ENCODE data around the gene NFIC.

- TF ChIP-seq POLR2AphosphoS5 (IDR thresholded peaks at IDR 0.05; ENCODE audit: low read depth, low read length) (no peak), SPI1 (IDR thresholded peaks at IDR 0.05; ENCODE audit: low read depth, low read length) (no peak), POLR2A (IDR thresholded peaks at IDR 0.05; ENCODE audit: low read depth, low read length) (no peak), TAF1 (IDR thresholded peaks at IDR 0.05; ENCODE audit: low read depth, low read length) (no peak), PAX5 (IDR thresholded peaks at IDR 0.05; ENCODE audit: insufficient read depth, low read length, severe bottlenecking) (no peak), POU2F2 (IDR thresholded peaks at IDR 0.05; ENCODE audit: low read depth, low read length) (no peak)
Observed at GRCh38 chr19:3361384-3362216, 4.8 kb upstream of the NFIC start.

Data from GM12891 (cell line).